ENCODE measurements around the gene CD99. TPM values are rescaled to one million over a fixed set of nuclear protein-coding genes. Genes with fewer than 3 reads are reported as not detected.

CD99 gene
- total and polyA plus RNA-seq, 9 of the 15 experiments (the other 6 are each of a cell fraction or from before 2014, with no cell fraction given): 5.0 to 55.3 (median 34.5) TPM

GRCh38 chrX:2707334-2707760, 16.3 kb downstream of the CD99 start (continued):
- TF ChIP-seq, protein P1, sequence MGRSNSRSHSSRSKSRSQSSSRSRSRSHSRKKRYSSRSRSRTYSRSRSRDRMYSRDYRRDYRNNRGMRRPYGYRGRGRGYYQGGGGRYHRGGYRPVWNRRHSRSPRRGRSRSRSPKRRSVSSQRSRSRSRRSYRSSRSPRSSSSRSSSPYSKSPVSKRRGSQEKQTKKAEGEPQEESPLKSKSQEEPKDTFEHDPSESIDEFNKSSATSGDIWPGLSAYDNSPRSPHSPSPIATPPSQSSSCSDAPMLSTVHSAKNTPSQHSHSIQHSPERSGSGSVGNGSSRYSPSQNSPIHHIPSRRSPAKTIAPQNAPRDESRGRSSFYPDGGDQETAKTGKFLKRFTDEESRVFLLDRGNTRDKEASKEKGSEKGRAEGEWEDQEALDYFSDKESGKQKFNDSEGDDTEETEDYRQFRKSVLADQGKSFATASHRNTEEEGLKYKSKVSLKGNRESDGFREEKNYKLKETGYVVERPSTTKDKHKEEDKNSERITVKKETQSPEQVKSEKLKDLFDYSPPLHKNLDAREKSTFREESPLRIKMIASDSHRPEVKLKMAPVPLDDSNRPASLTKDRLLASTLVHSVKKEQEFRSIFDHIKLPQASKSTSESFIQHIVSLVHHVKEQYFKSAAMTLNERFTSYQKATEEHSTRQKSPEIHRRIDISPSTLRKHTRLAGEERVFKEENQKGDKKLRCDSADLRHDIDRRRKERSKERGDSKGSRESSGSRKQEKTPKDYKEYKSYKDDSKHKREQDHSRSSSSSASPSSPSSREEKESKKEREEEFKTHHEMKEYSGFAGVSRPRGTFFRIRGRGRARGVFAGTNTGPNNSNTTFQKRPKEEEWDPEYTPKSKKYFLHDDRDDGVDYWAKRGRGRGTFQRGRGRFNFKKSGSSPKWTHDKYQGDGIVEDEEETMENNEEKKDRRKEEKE (IDR thresholded peaks at IDR 0.05; ENCODE audit: borderline replicate concordance in 1 of 2, control insufficient read depth in 1 of 2, low read depth in 2 of 2, low read length in 1 of 2): no peak
- TF ChIP-seq SMARCB1 (IDR thresholded peaks at IDR 0.05; ENCODE audit: insufficient read length, low read depth) (no peak), FOXA3 (CRISPR knock-in tag; conservative IDR thresholded peaks at IDR 0.05 in 1 of 2, IDR thresholded peaks at IDR 0.05 in 1 of 2) (peak; percentile 65 to 92), CBFB (CRISPR knock-in tag; IDR thresholded peaks at IDR 0.05) (no peak), FOXK2 (conservative IDR thresholded peaks at IDR 0.05 in 1 of 2, IDR thresholded peaks at IDR 0.05 in 1 of 2; ENCODE audit: low read depth in 2 of 2) (peak; percentile 78 to 81), SRF (CRISPR knock-in tag; IDR thresholded peaks at IDR 0.05) (no peak), ZNF174 (CRISPR knock-in tag; IDR thresholded peaks at IDR 0.05) (no peak), NFE2 (IDR thresholded peaks at IDR 0.05; ENCODE audit: low read depth) (peak; percentile 51; the same call in 1 of the 2 replicates), TFAP4 (CRISPR knock-in tag; IDR thresholded peaks at IDR 0.05; ENCODE audit: borderline replicate concordance) (peak; percentile 25; the same call in 1 of the 2 replicates), BHLHE40 (IDR thresholded peaks at IDR 0.05; ENCODE audit: low read length) (peak; percentile 55; the same call in 1 of the 2 replicates)
- TF ChIP-seq, protein P2, sequence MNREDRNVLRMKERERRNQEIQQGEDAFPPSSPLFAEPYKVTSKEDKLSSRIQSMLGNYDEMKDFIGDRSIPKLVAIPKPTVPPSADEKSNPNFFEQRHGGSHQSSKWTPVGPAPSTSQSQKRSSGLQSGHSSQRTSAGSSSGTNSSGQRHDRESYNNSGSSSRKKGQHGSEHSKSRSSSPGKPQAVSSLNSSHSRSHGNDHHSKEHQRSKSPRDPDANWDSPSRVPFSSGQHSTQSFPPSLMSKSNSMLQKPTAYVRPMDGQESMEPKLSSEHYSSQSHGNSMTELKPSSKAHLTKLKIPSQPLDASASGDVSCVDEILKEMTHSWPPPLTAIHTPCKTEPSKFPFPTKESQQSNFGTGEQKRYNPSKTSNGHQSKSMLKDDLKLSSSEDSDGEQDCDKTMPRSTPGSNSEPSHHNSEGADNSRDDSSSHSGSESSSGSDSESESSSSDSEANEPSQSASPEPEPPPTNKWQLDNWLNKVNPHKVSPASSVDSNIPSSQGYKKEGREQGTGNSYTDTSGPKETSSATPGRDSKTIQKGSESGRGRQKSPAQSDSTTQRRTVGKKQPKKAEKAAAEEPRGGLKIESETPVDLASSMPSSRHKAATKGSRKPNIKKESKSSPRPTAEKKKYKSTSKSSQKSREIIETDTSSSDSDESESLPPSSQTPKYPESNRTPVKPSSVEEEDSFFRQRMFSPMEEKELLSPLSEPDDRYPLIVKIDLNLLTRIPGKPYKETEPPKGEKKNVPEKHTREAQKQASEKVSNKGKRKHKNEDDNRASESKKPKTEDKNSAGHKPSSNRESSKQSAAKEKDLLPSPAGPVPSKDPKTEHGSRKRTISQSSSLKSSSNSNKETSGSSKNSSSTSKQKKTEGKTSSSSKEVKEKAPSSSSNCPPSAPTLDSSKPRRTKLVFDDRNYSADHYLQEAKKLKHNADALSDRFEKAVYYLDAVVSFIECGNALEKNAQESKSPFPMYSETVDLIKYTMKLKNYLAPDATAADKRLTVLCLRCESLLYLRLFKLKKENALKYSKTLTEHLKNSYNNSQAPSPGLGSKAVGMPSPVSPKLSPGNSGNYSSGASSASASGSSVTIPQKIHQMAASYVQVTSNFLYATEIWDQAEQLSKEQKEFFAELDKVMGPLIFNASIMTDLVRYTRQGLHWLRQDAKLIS (CRISPR knock-in tag; IDR thresholded peaks at IDR 0.05): no peak
- TF ChIP-seq, protein P3, sequence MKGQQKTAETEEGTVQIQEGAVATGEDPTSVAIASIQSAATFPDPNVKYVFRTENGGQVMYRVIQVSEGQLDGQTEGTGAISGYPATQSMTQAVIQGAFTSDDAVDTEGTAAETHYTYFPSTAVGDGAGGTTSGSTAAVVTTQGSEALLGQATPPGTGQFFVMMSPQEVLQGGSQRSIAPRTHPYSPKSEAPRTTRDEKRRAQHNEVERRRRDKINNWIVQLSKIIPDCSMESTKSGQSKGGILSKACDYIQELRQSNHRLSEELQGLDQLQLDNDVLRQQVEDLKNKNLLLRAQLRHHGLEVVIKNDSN (CRISPR knock-in tag; IDR thresholded peaks at IDR 0.05): peak; percentile 38
- TF ChIP-seq, protein P4, sequence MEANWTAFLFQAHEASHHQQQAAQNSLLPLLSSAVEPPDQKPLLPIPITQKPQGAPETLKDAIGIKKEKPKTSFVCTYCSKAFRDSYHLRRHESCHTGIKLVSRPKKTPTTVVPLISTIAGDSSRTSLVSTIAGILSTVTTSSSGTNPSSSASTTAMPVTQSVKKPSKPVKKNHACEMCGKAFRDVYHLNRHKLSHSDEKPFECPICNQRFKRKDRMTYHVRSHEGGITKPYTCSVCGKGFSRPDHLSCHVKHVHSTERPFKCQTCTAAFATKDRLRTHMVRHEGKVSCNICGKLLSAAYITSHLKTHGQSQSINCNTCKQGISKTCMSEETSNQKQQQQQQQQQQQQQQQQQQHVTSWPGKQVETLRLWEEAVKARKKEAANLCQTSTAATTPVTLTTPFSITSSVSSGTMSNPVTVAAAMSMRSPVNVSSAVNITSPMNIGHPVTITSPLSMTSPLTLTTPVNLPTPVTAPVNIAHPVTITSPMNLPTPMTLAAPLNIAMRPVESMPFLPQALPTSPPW (CRISPR knock-in tag; IDR thresholded peaks at IDR 0.05): no peak
